ENCODE data around the gene NCOA7. TPM values are rescaled to one million over a fixed set of nuclear protein-coding genes. Genes with fewer than 3 reads are reported as not detected.

Gene NCOA7
- total RNA-seq, 1 donor from 2014 or later = 26.2 TPM

DNA sequence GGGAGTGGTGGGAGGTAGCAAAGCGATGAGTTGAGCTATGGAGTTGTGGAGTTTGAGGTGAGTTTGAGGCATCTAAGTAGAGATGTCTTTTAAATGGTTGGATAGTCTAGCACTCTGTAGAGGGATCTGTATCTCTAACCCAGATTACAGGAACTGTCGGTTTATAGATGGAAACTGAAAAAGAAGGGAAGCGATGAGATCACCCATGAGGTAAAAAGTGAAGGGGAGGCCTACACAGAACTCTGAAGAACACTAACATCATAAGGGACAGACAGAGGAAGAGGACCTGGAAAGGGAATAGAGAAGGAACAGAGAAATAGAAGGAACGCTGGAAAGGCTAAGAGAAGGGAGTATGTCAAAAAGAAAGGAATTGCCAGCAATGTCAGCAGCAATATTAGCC, 168.3 kb downstream of the NCOA7 start:
- Mint-ChIP-seq H3K9me3 (ENCODE audit: unreplicated experiment) (no peaks in the 10 kb centered on the region), H3K4me3 (ENCODE audit: unreplicated experiment) (no peak overlapping the region), H3K27ac (ENCODE audit: unreplicated experiment) (no peak overlapping the region), H3K4me1 (ENCODE audit: unreplicated experiment) (no peaks in the 10 kb centered on the region), H3K36me3 (ENCODE audit: low read depth, unreplicated experiment) (no peaks in the 10 kb centered on the region), H3K27me3 (ENCODE audit: unreplicated experiment) (no peaks in the 10 kb centered on the region)
- DNase-seq (ENCODE audit: low spot score) = no peak
- TF ChIP-seq, protein P1, sequence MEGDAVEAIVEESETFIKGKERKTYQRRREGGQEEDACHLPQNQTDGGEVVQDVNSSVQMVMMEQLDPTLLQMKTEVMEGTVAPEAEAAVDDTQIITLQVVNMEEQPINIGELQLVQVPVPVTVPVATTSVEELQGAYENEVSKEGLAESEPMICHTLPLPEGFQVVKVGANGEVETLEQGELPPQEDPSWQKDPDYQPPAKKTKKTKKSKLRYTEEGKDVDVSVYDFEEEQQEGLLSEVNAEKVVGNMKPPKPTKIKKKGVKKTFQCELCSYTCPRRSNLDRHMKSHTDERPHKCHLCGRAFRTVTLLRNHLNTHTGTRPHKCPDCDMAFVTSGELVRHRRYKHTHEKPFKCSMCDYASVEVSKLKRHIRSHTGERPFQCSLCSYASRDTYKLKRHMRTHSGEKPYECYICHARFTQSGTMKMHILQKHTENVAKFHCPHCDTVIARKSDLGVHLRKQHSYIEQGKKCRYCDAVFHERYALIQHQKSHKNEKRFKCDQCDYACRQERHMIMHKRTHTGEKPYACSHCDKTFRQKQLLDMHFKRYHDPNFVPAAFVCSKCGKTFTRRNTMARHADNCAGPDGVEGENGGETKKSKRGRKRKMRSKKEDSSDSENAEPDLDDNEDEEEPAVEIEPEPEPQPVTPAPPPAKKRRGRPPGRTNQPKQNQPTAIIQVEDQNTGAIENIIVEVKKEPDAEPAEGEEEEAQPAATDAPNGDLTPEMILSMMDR (IDR thresholded peaks at IDR 0.05; ENCODE audit: unreplicated experiment) = no peak

DNA sequence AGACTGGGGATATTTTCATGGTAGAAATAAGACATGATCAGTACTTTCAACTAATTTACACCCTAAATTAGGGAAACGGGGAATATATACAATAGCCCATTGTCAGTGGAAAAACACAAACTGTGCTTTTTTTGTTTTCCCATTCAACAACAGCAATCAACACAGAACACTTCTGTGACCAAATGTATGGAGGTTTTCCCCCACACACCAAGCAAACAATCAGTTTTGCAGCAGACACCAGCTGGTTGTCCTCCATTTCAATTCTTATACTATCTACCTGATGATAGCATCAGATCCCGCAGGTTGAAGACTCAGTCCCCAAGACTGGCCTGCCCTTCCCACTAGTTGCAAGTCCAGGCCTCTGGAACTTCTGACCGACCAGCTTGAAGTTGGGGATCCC, 170.4 kb downstream of the NCOA7 start:
- Mint-ChIP-seq H3K27ac (ENCODE audit: unreplicated experiment) (no peak overlapping the region), H3K4me3 (ENCODE audit: unreplicated experiment) (no peak overlapping the region), H3K36me3 (ENCODE audit: low read depth, unreplicated experiment) (no peaks in the 10 kb centered on the region), H3K27me3 (ENCODE audit: unreplicated experiment) (no peaks in the 10 kb centered on the region), H3K9me3 (ENCODE audit: unreplicated experiment) (no peaks in the 10 kb centered on the region), H3K4me1 (ENCODE audit: unreplicated experiment) (no peaks in the 10 kb centered on the region)
- TF ChIP-seq, protein P1 (IDR thresholded peaks at IDR 0.05; ENCODE audit: unreplicated experiment) = no peak
- DNase-seq (ENCODE audit: low spot score) = no peak

DNA sequence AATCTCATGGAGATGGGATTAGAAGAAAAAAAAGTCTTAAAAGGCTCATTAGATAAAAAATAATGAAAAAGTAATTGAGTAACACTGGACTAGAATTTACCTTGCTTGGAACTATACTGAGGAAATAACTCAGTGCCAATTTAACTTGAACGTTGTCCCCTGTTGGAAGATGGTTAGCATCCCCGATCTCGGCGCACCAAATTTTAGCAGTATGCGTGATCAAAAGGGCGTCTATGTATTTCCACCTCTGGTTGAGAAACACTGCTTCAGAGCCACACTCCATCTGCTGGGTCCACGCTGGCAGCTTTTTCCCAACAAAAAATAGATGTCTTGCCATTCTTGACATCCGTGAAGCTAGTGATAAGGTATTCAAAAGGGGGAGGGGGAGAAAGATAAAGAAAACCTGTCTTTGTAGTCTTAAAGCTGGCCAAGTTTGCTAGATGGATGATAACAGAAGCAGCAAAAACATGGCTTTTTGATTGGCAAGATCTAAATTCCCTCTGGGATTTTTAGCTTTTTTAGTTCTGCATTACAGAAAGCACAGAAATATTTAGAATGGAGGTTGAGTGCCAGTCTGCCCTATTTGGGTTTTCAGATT, 172.2 kb downstream of the NCOA7 start:
- H3K4me1 Mint-ChIP-seq (ENCODE audit: unreplicated experiment) = no peaks in the 10 kb centered on the region
- TF ChIP-seq, protein P1 (IDR thresholded peaks at IDR 0.05; ENCODE audit: unreplicated experiment) = no peak

DNA sequence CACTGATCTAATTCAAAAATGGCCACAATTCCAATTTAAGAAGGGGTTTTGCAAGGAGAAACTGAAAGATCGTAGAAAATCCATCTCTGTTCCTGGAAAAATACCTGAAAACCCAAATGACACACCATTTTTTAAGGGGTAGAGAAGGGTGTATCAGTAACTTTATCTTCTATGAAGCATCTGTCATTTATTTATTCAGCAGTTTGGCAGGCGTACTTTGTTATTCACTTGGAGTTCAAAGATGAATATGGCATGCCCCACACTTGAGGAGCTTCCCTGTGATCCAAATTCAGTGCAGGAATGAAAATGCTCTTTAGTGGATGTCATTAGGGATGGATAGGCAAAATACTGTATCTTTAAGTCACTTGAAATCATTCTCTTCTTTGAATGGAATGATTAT, 173.1 kb downstream of the NCOA7 start:
- no peak for DNase-seq (ENCODE audit: low spot score)
- Mint-ChIP-seq H3K4me3 (ENCODE audit: unreplicated experiment) (no peak overlapping the region), H3K27me3 (ENCODE audit: unreplicated experiment) (peaks cover 1% of the 10 kb centered on the region), H3K27ac (ENCODE audit: unreplicated experiment) (no peak overlapping the region), H3K36me3 (ENCODE audit: low read depth, unreplicated experiment) (no peaks in the 10 kb centered on the region), H3K9me3 (ENCODE audit: unreplicated experiment) (no peaks in the 10 kb centered on the region), H3K4me1 (ENCODE audit: unreplicated experiment) (no peaks in the 10 kb centered on the region)
- TF ChIP-seq, protein P1 (IDR thresholded peaks at IDR 0.05; ENCODE audit: unreplicated experiment) = no peak

More for the DNA sequence above, 172.2 kb downstream of the NCOA7 start:
- no peaks in the 10 kb centered on the region for H3K36me3 Mint-ChIP-seq (ENCODE audit: low read depth, unreplicated experiment)
- no peak overlapping the region for H3K4me3 Mint-ChIP-seq (ENCODE audit: unreplicated experiment)
- DNase-seq (ENCODE audit: low spot score) = no peak
- H3K9me3 Mint-ChIP-seq (ENCODE audit: unreplicated experiment) = no peaks in the 10 kb centered on the region
- no peak overlapping the region for H3K27ac Mint-ChIP-seq (ENCODE audit: unreplicated experiment)
- H3K27me3 Mint-ChIP-seq (ENCODE audit: unreplicated experiment) = no peaks in the 10 kb centered on the region

DNA sequence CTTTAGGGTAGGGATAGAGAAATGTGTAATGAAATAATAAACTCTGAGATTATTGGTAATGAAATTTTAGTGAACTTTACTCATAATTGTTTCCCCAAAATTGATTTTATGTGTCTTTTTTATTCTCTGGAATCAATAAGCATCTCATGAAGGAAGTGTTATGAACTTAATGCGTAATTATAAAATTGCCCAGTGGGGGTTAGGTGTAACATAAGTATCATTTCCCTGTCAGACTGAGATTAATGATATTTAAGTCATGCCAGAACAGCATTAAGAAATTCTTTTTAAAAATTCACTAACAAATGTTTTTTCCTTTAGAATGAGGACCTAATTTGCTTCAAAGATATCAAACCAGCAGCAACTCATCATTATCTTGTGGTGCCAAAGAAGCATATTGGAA, 175.8 kb downstream of the NCOA7 start:
- peaks cover 1% of the 10 kb centered on the region for H3K27me3 Mint-ChIP-seq (ENCODE audit: unreplicated experiment)
- H3K9me3 Mint-ChIP-seq (ENCODE audit: unreplicated experiment) = no peaks in the 10 kb centered on the region
- no peak for DNase-seq (ENCODE audit: low spot score)
- no peaks in the 10 kb centered on the region for H3K36me3 Mint-ChIP-seq (ENCODE audit: low read depth, unreplicated experiment)
- no peak overlapping the region for H3K27ac Mint-ChIP-seq (ENCODE audit: unreplicated experiment)
- no peaks in the 10 kb centered on the region for H3K4me1 Mint-ChIP-seq (ENCODE audit: unreplicated experiment)
- TF ChIP-seq, protein P1 (IDR thresholded peaks at IDR 0.05; ENCODE audit: unreplicated experiment) = no peak
- H3K4me3 Mint-ChIP-seq (ENCODE audit: unreplicated experiment) = no peak overlapping the region

Measured in endothelial cell (in vitro differentiated cells).